Measurements from ENCODE around the gene AKR1C2. TPM values are rescaled to one million over a fixed set of nuclear protein-coding genes. Genes with fewer than 3 reads are reported as not detected.

AKR1C2 gene
- polyA plus RNA-seq, 1 donor from 2014 or later: 170 TPM

- no peak overlapping the region for H3K9ac ChIP-seq (ENCODE audit: low read length)
- H3K36me3 ChIP-seq (ENCODE audit: insufficient read depth, low read length): no peaks in the 10 kb centered on the region
- H3K4me2 ChIP-seq (ENCODE audit: low read length): no peak overlapping the region
- no peaks in the 10 kb centered on the region for H3K9me3 ChIP-seq (ENCODE audit: low read length)
- no peaks in the 10 kb centered on the region for H3F3A ChIP-seq (ENCODE audit: insufficient read depth, low read length, poor library complexity, severe bottlenecking)
- H4K20me1 ChIP-seq (ENCODE audit: insufficient read depth): no peaks in the 10 kb centered on the region
- no peak overlapping the region for H3K4me3 ChIP-seq (ENCODE audit: low read length)
- no peaks in the 10 kb centered on the region for H3K27me3 ChIP-seq (ENCODE audit: insufficient read depth, low read depth, low read length)
- no peak overlapping the region for H3K27ac ChIP-seq (ENCODE audit: low read length)
- TF ChIP-seq SMC3 (conservative IDR thresholded peaks at IDR 0.05; ENCODE audit: poor library complexity): no peak
- TF ChIP-seq TAF1 (IDR thresholded peaks at IDR 0.05; ENCODE audit: low read depth): no peak
- no peak for TF ChIP-seq EZH2 (IDR thresholded peaks at IDR 0.05; ENCODE audit: borderline replicate concordance, insufficient read depth, low read length, poor library complexity, severe bottlenecking)
- no peak for TF ChIP-seq REST (IDR thresholded peaks at IDR 0.05; ENCODE audit: borderline replicate concordance)
- no peak for TF ChIP-seq EP300 (conservative IDR thresholded peaks at IDR 0.05; ENCODE audit: poor library complexity, severe bottlenecking)
- TF ChIP-seq POLR2AphosphoS5 (IDR thresholded peaks at IDR 0.05): no peak
- TF ChIP-seq RAD21 (conservative IDR thresholded peaks at IDR 0.05): no peak
- TF ChIP-seq MXI1 (conservative IDR thresholded peaks at IDR 0.05; ENCODE audit: poor library complexity, severe bottlenecking): no peak
- TF ChIP-seq CTCF (IDR thresholded peaks at IDR 0.05; ENCODE audit: poor library complexity, severe bottlenecking): no peak
- no peaks in the 10 kb centered on the region for H3K9me2 ChIP-seq (ENCODE audit: insufficient read depth, low read length)
- H3K79me2 ChIP-seq (replicated peaks; ENCODE audit: insufficient read depth, low read length): no peaks in the 10 kb centered on the region
- no peak overlapping the region for H2AFZ ChIP-seq (ENCODE audit: low read depth, low read length)
Measured at GRCh38 chr10:4982764-4983226, 20.9 kb downstream of the AKR1C2 start.

GRCh38 chr10:4981722-4982471, 21.8 kb downstream of the AKR1C2 start:
- Histone ChIP-seq H3F3A (ENCODE audit: insufficient read depth, low read length, poor library complexity, severe bottlenecking) (no peaks in the 10 kb centered on the region), H3K9ac (ENCODE audit: low read length) (no peak overlapping the region), H3K9me3 (ENCODE audit: low read length) (no peaks in the 10 kb centered on the region), H3K4me2 (ENCODE audit: low read length) (no peak overlapping the region), H3K27ac (ENCODE audit: low read length) (no peak overlapping the region), H3K9me2 (ENCODE audit: insufficient read depth, low read length) (no peaks in the 10 kb centered on the region), H3K79me2 (replicated peaks; ENCODE audit: insufficient read depth, low read length) (no peaks in the 10 kb centered on the region), H3K27me3 (ENCODE audit: insufficient read depth, low read depth, low read length) (no peaks in the 10 kb centered on the region), H3K4me3 (ENCODE audit: low read length) (no peak overlapping the region), H4K20me1 (ENCODE audit: insufficient read depth) (no peaks in the 10 kb centered on the region), H3K36me3 (ENCODE audit: insufficient read depth, low read length) (no peaks in the 10 kb centered on the region), H2AFZ (ENCODE audit: low read depth, low read length) (no peak overlapping the region)
- peak; percentile 29 for TF ChIP-seq CTCF (IDR thresholded peaks at IDR 0.05; ENCODE audit: poor library complexity, severe bottlenecking)
- no peak for TF ChIP-seq EP300 (conservative IDR thresholded peaks at IDR 0.05; ENCODE audit: poor library complexity, severe bottlenecking)

Measured in neural cell (in vitro differentiated cells).